Kidney tubule cell (primary cell): ENCODE measurements around the gene DROSHA.

Source experiments
- DNase-seq: peaks from one replicate; pipeline ENCODE4 v3.0.0-alpha.2; 2018; ENCODE audit warnings: low spot score

Gene DROSHA

DNA sequence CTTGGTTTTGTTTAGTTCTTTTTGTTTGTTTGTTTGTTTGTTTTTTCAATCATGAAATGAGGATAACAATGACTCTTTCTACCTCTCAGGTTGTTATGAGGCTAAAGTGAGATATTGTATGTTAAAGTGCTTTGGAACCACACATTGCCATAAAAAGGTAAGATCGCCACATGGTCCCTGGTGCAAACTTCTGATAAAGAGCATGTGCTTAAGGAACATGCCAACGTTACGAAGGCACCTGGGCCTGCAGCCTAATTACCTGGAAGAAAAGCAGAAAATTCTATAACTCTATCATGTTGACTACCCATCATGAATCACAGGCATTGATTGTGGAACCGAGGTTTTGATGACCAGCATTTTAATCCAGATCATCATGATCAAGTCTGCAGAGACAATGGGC is 151.8 kb downstream of the DROSHA start:
- no peak for DNase-seq

DNA sequence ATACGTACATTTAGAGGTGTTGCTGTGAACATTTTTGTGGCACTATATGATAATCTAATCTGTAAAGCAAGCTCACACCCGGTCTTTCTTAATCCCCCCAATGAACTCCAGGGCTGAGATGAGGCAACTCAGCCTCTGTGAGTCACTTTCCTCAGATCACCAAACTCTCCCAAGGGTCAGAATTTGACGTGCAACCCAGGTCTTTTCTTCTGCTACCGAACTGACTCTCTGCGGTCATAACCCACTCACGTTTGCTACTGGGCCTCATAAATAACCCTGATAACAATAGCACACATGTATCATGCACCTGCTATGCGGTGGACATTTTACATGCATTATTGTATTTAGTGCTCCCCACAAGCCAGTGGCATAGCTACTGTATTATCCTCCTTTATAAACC is 153.1 kb downstream of the DROSHA start:
- no peak for DNase-seq

DNA sequence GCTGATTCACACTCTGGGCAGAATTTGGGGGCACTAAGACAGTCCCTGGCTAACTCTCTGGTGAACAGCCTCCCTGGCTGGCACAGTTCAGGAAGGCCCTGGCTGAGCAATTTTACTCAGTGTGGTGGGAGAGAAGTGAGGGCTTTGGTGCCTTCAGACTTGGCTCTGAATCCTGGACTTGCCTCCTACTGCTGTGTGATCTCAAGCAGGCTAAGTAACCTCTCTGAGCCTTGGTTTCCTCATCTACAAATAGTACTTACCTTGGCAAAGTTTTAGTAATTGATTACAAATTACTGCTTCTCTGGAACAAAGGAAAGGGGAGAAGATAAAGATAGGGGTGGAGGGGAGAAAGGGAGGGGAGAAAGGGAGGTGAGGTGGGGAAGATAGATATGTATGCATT is 153.8 kb downstream of the DROSHA start:
- no peak for DNase-seq

DNA sequence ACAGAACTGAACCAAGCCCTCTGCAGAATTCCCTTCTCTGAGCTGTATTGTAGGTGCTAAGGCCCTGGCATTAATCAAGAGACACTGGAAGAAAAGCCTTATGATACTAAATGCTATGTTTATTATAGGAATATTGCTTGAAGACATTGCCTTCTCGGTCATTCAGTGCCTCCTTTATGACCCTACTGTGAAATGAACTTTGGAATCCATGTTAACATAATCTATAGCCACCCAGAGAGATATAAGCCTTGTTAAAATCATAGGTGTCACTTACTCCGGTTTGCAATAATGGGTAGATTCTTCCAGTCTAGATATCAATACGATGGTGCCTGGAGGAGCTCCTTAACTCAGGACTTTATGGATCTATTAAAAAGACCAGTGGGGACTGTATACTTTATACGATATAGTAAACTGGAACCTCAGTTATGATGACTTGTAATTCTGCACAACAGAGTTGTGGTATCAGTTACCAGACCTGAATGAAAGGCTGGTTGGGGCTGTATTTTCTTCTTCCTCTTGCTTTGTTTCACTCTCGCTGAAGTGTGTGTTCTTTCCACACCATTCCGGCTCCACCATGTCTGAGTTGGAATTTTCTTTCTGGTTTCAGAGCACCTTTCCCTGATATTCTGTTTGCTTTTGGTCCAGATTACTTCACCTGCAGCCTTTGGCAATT is 154.5 kb downstream of the DROSHA start:
- DNase-seq, result no peak

DNA sequence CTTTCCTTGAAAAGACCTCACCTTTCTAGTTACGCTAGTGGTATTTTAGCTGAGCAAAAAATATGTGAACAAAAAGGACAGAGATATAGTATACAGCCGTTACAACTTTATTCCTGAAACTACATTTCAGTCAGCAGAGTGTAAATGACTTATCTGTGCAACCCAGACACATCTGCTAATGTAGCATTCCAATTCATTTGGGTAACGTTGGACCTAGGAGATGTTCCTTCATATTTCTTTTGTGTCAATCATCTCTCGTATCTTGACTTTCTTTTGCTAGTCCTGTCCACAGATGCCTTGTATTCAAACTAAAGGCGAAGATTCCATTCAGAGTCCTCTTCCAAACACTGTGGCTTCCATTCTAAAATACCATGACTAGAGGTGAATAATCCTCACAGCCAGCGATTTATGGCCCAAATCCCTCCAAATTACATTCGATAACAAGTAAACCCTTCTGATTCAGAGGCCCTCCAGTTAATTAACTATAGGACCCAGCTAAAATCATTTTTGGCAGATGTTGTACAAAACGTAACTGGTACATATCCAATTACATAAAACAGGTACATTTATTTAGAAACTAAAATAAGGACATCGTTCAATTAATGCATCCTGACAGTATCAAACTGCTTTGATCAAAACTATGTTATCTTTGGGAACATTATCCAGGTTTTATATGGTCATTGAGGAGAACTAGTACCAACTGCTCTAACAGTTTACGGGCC is 155.7 kb downstream of the DROSHA start:
- no peak for DNase-seq

DNA sequence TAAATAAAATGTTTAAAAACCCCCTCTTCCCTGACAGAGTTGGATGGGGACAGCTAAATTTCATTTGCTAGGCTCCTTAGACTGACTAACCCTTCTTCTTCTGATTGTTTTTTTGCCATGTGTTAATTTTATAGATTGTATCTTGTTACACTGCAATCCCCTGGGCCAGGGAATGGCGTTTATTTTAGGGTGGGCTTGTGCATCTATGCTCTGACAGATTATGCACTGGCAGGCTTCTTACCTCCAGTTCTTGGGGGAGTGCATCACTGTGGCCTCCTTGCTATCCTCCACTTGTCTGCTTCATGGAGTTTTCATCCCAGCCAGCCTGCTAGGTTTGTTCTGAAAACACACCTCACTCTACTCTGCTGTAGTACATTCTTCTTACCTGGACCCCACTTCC is 159.8 kb downstream of the DROSHA start:
- DNase-seq, result no peak

DNA sequence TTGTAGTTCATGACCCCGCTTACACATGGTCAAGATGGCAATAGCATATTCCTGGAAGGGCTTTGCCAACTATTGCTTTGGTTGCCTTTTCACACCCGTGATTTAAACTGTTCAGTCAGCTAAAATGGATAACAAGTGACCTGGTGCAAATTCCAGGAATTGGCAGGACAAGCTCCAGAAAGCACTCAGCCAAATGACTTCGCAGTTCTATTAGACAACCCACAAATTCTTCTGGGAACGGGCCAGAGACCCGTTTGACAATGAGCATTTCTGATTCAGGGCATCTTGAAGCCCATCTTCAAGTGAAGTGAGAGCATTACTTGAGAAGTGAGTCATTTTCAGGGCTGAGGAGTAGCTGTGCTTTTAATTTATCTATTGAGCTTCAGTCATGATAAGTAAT is 165.0 kb downstream of the DROSHA start:
- DNase-seq, result peak; percentile 60

DNA sequence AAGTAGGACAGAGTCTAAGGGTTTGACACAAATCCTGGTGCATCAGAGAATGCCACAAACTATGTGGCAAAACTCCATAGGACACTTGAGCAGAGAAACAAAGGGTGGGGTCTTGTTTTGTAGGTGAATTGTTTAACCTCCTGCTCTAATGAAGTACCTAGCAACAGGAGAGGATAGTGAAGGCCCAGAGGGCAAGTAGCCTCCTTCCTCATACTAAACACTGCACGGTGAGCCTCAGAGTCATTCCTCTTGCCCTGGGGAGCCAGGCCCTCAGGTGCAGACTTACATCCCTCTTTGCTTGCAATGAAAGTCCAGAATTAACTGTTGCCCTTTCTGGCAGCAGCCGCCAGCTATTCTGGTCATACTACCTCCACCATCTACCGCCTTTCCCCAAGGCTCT is 166.1 kb downstream of the DROSHA start:
- peak; percentile 10 for DNase-seq

DNA sequence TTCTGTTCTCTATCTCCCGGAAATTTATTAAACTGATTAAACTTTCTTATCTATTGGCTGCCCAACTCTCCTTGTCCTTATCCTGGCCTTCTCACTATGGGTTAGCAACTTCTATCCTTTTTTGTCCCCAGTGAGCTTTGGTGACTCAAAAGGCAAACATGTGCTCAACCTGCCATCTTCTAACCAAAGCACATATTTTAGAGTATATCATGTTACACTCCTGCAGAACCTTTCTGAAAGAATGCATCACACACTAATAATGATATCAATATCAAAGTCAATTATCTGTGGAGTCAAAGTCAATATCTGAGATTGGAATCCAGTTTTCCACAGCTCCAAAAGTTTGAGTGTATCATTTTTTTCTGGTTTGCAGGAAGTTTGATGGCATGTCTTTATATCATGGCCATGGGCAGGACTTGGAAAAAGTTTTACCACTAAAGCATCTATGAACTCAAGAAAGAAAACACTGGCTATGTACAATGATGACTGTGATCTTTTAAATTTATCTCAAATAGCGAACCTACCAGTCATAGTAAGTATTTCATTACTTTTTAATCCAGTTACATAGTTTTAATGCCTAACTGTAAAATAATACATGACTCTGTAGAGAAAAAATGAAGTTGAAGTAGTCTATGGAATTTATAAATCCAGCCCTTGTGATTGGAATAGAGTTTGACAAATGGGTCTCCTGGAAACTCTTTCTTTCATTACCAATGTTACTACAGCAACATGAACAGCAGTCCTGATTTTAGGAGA is 166.8 kb downstream of the DROSHA start:
- DNase-seq, result peak; percentile 77

DNA sequence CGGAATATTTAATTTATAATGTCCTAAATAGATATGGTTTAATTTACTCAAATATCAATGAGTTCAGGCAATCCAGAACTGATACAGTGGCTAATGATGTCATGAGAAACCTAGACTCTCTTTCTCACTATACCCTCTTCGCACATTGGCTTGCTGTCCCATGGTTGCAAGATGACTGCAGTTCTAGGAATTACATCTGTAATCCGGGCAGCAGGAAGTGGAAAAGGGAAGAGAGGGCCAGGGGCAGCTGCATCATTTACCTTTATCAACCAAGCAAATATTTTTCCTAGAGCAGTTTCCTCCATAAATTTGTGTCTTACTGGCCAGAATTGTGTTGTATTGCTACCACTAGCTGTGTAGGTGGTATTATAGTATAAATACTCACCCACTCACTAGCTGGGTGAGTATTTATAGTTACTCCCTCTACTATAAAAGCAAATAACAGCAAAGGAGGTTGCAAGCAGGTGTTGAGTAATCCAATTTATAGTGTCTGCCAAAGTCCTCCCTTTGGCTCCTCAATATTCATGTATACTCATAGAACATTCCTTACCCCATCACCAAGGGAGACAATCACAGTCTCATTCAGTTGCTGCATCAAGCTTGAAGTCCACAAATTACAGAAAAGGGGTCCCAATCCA is 168.8 kb downstream of the DROSHA start:
- DNase-seq, result peak; percentile 29

DNA sequence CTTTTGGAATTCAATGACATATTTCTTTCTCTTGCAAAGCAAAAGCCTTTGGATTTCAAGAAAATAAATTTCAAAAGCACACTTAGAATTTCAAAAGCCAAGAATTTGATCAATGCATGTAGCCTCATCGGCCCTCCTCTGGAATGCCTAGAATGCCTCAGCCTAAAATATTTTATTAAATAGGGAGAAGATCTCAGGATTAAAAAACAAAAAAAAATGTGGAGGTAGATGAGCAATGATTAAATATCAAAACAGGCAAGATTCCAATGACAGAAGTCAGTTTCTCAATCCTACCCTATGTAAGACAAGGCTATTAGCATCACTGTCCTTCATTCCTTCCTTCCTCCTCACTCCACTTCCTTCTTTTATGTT is 169.4 kb downstream of the DROSHA start:
- DNase-seq, result no peak

DNA sequence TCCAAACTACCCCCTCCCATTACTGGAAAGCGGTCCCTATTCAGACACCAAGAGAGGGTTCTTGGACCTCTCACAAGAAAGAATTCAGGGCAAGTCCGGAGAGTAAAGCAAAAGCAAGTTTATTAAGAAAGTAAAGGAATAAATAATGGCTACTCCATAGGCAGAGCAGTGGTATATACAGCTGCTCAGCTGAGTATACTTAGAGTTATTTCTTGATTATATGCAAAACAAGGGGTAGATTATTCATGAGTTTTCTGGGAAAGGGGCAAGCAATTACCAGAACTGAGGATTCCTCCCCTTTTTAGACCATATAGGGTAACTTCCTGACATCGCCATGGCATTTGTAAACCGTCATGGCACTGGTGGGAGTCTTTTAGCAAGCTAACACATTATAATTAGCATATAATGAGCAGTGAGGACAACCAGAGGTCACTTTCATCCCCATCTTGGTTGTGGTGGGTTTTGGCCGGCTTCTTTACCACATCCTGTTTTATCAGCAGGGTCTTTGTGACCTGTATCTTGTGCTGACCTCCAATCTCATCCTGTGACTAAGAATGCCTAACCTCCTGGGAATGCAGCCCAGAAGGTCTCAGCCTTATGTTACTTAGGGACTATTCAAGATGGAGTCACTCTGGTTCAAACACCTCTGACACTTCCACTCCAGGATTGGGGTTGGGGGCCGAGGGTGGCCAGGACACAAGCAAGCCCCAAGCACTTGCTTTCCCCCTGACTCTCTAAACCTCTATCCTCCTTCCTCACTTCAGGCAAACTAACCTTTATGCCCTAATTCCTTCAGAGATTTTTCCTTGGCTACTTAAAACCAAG is 170.0 kb downstream of the DROSHA start:
- DNase-seq, result peak; percentile 42

DNA sequence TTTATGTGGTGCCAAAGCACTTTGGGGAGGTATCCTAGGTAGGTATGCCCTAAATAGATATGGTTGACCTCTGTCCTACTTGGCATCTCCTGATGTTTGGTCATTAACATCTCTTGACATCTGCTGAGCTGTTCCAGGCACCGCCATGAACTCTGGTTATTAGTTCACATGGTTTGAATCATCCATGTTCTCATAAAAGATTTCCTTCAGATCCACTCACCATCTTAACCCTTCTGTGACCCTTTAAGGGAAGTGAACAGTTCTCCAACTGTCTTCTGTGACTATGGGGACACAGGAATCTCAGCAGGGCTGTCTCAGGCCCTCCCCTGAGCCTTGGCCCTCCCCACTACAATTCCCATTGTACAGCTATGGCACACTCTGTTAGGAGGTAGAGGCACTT is 170.7 kb downstream of the DROSHA start:
- peak; percentile 88 for DNase-seq

DNA sequence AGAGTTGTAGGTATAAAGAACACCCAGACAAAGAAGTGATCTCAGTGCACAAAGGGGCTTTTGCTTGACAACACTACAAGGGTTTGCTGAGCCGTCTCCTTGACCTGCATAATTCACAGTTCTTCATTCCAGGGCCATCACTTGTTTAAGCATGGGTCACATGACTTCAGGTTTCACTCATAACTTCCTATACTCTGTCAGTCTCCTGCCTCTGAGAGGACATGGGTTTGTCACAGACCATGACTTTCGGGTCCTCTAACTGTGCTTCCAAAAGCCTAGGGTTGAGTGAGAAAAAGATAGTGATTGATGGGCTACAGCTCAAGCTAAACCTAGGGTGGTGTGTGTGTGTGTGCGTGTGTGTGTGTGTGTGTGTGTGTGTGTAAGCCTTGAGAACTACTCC is 172.1 kb downstream of the DROSHA start:
- DNase-seq, result no peak

DNA sequence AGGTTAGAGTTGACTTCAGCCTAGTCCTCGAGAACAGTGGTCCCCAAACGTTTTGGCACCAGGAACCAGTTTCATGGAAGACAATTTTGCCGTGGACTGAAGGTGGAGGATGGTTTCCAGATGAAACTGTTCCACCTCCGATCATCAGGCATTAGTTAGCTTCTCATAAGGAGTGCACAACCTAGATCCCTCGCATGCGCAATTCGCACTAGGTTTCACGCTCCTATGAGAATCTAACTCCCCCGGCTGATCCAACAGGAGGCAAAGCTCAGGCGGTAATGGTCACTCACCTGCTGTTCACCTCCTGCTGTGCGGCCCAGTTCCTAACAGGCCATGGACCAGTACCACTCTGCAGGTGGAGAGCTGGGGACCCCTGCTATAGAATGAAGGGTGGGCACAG is 174.9 kb downstream of the DROSHA start:
- no peak for DNase-seq

DNA sequence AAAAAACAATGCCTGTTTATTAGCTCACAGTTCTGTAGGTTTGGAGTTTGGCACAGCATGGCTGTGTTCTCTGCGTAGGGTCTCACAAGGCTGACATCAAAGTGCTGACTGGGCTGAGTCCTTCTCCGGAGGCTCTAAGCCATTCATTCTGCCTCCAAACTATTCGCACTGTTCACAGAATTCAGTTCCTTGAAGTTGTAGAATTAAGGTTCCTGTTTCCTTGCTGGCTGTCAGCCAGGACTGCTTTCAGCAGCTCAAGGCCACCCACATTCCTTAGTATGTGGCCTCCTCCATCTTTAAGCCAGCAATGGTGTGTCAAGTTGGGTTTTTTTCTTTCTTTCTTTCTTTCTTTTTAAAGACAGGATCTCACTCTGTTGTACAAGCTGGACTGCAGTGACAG is 176.6 kb downstream of the DROSHA start:
- no peak for DNase-seq
